Measurements from ENCODE around the gene SEMA4A. TPM values are rescaled to one million over a fixed set of nuclear protein-coding genes. Genes with fewer than 3 reads are reported as not detected.

SEMA4A gene
- polyA plus RNA-seq, 4 donors, result 18.2 to 27.1 (median 21.5) TPM

GRCh38 chr1:156134716-156135435, 18.5 kb upstream of the SEMA4A start:
- no peak for DNase-seq (ENCODE audit: low read depth in 4 of 4, low spot score in 3 of 4)

- no peak for DNase-seq (ENCODE audit: low read depth in 4 of 4, low spot score in 3 of 4)
Measured at GRCh38 chr1:156135930-156136871, 17.2 kb upstream of the SEMA4A start.

GRCh38 chr1:156136970-156137483, 16.4 kb upstream of the SEMA4A start:
- no peak for DNase-seq (ENCODE audit: low read depth in 4 of 4, low spot score in 3 of 4)

- DNase-seq (ENCODE audit: low read depth in 4 of 4, low spot score in 3 of 4), result no peak
Measured at GRCh38 chr1:156138458-156138867, 14.9 kb upstream of the SEMA4A start.

GRCh38 chr1:156140879-156141707, 12.3 kb upstream of the SEMA4A start:
- DNase-seq (ENCODE audit: low read depth in 4 of 4, low spot score in 3 of 4), result no peak

- no peak for DNase-seq (ENCODE audit: low read depth in 4 of 4, low spot score in 3 of 4)
Measured at GRCh38 chr1:156143765-156144489, 9.5 kb upstream of the SEMA4A start.

GRCh38 chr1:156144742-156145141, 8.6 kb upstream of the SEMA4A start:
- DNase-seq (ENCODE audit: low read depth in 4 of 4, low spot score in 3 of 4), result no peak

- no peak for DNase-seq (ENCODE audit: low read depth in 4 of 4, low spot score in 3 of 4)
Measured at GRCh38 chr1:156145650-156146019, 7.8 kb upstream of the SEMA4A start.

- DNase-seq (ENCODE audit: low read depth in 4 of 4, low spot score in 3 of 4), result no peak
Measured at GRCh38 chr1:156146020-156146768, 7.2 kb upstream of the SEMA4A start.

GRCh38 chr1:156146769-156147405, 6.5 kb upstream of the SEMA4A start:
- DNase-seq (ENCODE audit: low read depth in 4 of 4, low spot score in 3 of 4), result no peak

GRCh38 chr1:156148216-156148615, 5.2 kb upstream of the SEMA4A start:
- DNase-seq (ENCODE audit: low read depth in 4 of 4, low spot score in 3 of 4), result no peak

- DNase-seq (ENCODE audit: low read depth in 4 of 4, low spot score in 3 of 4), result no peak
Measured at GRCh38 chr1:156149374-156150332, 3.7 kb upstream of the SEMA4A start.

- no peak for DNase-seq (ENCODE audit: low read depth in 4 of 4, low spot score in 3 of 4)
Measured at GRCh38 chr1:156150333-156151011, 2.9 kb upstream of the SEMA4A start.

- DNase-seq (ENCODE audit: low read depth in 4 of 4, low spot score in 3 of 4), result no peak
Measured at GRCh38 chr1:156151093-156151688, 2.2 kb upstream of the SEMA4A start.

GRCh38 chr1:156152628-156153027, 757 bp upstream of the SEMA4A start:
- DNase-seq (ENCODE audit: low read depth in 4 of 4, low spot score in 3 of 4), result no peak

- DNase-seq (ENCODE audit: low read depth in 4 of 4, low spot score in 3 of 4), result no peak
Measured at GRCh38 chr1:156154317-156154749, 948 bp downstream of the SEMA4A start.

Data from right renal pelvis (tissue), 4 donors.